AG10803 (cell line): ENCODE results near the gene ATP1A2.
A peak's percentile ranks its signal among the peaks of the same experiment; 100 is the strongest.

Source experiments
- DNase-seq: peaks from one replicate; pipeline ENCODE4 v3.0.0; 2010; ENCODE audit warnings: low read depth
- H3K4me3 ChIP-seq: 2 replicates; pipeline ENCODE4 v1.5.1; 2011; ENCODE audit warnings: mild to moderate bottlenecking, low read length, control low read depth
- CTCF ChIP-seq: conservative IDR thresholded peaks from 2 replicates; pipeline ENCODE4 v1.5.1; 2011; ENCODE audit warnings: mild to moderate bottlenecking, low read length, control low read depth, inconsistent platforms

The ATP1A2 gene

GRCh38 chr1:160081261-160081936, 34.2 kb upstream of the ATP1A2 start, which contains the start of gene KCNJ9:
TSS of gene KCNJ9 (plus strand) at chr1:160081538. CDS start at chr1:160084031, 2,493 bp downstream.
- no peak for TF ChIP-seq CTCF
- H3K4me3 ChIP-seq = no peak within 1 kb of the TSS
- DNase-seq = peak; percentile 31

- no peak for DNase-seq
- no peak for TF ChIP-seq CTCF
- H3K4me3 ChIP-seq = no peak overlapping the region
Measured at GRCh38 chr1:160082487-160082886, 33.1 kb upstream of the ATP1A2 start.

DNA sequence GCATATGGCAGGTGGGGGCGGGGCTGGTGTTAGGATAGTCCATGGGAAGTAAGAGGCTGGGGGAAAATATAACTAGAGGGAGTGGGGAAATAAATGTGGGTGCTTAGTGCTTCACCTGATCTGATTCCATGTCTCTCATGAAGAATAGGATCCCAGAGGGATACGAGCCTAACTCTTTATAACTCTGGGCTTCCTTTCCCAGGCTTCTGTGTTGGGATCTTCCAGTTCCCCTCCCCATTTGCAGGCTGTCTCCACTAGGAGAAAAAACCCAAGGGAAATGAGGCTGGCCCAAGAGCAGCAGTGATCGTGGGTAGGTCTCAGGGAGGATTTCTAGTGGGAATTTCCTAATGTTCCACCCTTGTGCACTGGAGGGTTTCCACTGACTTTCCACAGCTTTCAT, 32.6 kb upstream of the ATP1A2 start:
- no peak overlapping the region for H3K4me3 ChIP-seq
- DNase-seq = no peak
- no peak for TF ChIP-seq CTCF

DNA sequence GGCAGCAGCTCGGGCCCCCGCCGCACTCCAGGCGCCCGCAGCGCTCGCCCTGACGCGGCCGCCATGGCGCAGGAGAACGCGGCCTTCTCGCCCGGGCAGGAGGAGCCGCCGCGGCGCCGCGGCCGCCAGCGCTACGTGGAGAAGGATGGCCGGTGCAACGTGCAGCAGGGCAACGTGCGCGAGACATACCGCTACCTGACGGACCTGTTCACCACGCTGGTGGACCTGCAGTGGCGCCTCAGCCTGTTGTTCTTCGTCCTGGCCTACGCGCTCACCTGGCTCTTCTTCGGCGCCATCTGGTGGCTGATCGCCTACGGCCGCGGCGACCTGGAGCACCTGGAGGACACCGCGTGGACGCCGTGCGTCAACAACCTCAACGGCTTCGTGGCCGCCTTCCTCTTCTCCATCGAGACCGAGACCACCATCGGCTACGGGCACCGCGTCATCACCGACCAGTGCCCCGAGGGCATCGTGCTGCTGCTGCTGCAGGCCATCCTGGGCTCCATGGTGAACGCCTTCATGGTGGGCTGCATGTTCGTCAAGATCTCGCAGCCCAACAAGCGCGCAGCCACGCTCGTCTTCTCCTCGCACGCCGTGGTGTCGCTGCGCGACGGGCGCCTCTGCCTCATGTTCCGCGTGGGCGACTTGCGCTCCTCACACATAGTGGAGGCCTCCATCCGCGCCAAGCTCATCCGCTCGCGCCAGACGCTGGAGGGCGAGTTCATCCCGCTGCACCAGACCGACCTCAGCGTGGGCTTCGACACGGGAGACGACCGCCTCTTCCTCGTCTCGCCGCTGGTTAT, 31.4 kb upstream of the ATP1A2 start:
- DNase-seq = no peak
- peak; percentile 48 for TF ChIP-seq CTCF
- H3K4me3 ChIP-seq = peak overlapping the region; percentile 33; the same call in 1 of the 2 replicates

DNA sequence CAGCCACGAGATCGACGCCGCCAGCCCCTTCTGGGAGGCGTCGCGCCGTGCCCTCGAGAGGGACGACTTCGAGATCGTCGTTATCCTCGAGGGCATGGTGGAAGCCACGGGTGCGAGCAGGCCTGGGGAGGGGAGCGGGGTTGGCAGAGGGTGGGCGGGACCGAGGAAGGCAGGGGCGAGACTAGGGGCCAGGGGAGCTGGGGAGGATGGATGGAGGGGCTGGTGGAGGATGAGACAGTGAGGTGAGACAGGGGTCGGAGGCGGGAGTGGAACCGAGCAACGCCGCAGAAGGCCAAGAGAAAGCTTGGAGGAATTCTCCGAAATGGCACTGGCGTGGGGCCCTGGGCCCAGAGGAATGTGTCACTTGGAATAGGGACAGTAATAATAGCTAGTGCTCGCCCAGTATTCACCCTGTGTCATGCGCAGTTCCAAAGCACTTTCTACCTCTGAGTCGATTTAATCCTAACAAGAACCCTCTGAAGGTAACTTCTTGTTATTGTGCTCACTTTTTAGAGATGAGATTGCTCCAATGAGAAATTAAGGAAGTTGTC, 30.7 kb upstream of the ATP1A2 start:
- H3K4me3 ChIP-seq = no peak overlapping the region
- DNase-seq = no peak
- TF ChIP-seq CTCF = no peak

GRCh38 chr1:160085686-160086455, 29.7 kb upstream of the ATP1A2 start:
- TF ChIP-seq CTCF = peak; percentile 89
- DNase-seq = peak; percentile 64
- H3K4me3 ChIP-seq = no peak overlapping the region
